Measurements from ENCODE around the gene PID1.

Gene PID1

DNA sequence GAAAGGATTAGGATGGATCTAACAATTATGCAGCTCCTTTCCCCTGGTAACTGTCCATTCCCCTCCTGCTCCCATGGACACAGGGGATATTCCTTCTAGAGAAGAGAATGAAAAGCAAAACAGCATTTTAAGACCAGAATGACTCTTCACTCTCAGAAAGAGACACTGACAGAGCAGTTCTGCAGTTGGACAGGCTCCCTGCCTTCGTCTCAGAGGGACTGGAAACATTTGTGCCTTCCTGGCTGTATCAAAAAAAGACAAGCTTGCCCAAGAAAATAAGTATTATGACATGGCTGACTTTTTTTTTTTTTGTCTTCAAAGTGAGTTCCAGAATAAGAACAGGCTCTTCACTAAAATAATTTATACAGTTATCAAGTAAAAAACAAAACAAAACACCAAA is 9.5 kb downstream of the PID1 start:
- no peak overlapping the region for H3K4me3 ChIP-seq (ENCODE audit: low read depth, low read length)

DNA sequence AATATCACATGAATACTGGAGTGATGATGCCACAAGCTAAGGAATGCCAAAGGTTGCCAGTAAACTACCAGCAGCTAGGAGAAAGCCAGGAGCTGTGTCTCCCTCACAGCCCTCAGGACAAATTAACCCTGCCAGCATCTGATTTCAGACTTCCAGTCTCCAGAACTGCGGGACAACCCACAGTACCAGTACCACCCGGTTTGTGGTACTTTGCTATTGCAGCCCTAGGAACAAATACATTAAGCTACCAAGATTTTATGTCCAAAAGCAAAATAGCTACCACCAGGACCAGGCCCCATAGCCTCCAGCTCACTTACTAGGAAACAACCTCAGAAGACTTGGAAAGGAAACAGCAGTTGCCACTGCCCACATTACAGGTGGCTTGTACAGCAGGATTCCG is 10.0 kb downstream of the PID1 start:
- no peak overlapping the region for H3K4me3 ChIP-seq (ENCODE audit: low read depth, low read length)

DNA sequence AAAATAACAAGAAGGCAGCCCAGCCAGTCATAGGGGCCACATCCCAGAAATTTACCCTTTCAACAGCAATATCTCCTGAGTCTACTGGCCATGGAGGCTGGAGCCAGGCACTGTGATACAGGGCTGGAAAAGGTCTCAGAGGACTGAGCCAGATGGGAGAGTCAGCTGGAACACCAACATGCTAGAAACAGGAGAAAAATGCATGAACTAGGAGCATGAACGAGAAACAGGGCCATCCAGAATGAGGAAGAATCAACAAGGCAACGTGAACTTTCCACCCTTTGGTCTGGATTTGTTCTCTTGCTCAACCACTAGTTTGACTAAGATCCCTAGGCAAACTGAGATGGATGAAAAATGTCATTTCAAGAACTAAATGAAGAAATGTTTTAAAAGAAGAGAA is 13.1 kb downstream of the PID1 start:
- H3K4me3 ChIP-seq (ENCODE audit: low read depth, low read length), result no peak overlapping the region

DNA sequence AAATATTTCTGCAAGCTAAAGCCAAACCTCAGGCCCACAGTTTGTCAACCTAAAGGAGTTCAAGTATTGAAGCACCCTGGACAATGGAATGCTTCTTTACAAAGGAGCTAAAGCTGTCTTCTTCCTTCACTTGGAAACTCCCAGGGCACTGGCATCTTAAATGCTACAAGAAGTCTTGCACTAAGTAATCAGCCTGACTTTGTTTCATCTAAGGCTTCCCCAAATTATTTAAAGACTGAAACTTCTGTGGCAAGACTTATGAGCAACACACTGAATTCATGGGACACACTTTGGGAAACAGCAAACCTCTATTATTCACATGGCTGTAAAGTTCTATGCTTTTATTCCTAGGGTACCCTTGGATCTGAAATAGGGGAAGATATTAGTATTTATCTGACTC is 14.7 kb downstream of the PID1 start:
- no peak overlapping the region for H3K4me3 ChIP-seq (ENCODE audit: low read depth, low read length)

DNA sequence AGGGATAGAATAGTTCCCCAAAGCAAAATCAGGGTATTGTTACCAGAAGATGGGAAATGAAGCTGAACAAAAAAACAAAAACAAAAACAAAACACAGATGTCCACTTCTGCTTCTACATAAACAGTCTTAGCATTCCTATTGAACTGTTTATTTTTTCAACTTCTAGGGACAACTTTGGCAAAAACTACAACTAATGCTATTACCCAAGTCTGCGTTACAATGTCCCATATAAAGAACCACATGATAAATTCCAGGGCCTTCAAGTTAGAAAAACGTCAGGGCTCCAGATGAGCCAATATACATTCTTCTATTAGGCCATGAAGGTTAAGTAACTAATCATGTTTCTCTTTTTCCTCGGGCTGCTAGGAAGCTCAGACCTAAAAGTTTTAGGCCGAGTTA is 16.9 kb downstream of the PID1 start:
- no peak overlapping the region for H3K4me3 ChIP-seq (ENCODE audit: low read depth, low read length)

DNA sequence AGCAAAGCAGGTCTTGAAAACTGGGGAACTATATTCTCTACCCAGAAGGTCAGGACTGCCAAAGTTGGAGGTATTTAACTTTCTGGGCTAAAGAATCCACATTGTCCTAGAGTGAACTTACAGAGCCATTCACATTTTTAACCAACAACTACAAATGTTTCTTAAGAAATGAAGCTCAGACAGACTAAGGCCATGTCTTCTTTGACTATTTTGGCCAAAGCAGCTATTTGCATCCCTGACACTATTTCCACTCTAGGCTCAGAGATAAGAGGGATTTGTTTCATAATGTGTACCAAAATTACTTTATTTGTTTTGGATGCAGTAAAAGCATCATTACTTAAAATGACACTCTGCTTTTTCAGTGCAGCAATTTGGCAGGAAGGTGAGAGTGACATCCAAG is 18.1 kb downstream of the PID1 start:
- H3K4me3 ChIP-seq (ENCODE audit: low read depth, low read length), result no peak overlapping the region

DNA sequence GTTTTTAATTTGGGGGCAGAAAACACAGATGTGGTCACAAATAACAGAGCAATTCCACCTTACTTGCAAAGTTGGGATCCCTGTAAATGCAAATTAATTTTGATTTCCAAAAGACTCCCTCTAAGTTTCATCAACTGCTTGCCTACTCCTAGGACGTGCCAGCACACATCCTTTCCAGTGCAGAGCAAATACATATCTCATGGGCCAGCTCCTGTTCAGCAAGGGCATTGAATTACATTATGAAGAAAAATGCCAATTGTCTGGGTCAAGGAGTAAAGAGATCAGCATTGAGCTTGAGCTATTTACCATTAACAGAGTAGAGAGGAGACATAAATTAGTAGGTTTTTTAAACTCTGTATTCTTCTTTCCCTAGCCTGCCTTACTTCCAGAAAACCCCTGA is 18.8 kb downstream of the PID1 start:
- H3K4me3 ChIP-seq (ENCODE audit: low read depth, low read length), result no peak overlapping the region

DNA sequence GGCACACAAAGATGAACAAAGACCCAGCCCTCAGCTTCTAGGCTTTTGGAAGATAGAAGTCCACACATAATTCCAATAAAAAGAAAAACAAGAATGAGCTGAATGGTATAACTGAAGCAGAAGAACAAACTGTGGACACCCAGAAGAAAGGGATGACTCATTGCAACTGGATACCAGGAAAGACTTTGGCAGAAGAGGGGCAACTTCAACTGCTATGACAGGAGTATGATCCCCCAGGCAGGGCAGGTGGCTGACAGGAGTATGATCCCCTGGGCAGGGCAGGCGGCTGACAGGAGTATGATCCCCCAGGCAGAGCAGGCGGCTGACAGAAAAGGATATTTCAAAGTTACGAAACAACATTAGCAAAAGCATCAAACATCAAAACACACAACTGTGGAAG is 21.6 kb downstream of the PID1 start:
- no peak overlapping the region for H3K4me3 ChIP-seq (ENCODE audit: low read depth, low read length)

DNA sequence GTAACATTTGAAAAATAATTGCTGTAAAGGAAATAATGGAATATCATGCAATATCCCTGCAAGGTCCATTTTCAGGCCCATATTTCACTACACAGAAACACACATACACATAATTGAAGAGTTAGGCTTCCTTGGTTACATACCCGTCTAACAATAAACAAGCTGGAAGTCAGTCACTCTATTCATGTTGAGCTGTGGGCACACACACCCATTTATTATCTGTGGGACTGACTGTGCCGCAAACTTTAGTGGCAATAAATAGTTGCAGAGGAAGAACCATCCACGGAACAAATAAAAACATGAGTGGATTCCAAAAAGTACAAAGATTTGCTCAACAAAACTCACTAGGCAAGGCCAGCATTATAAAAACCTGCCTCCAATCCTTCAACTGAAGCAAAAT is 24.8 kb downstream of the PID1 start:
- H3K4me3 ChIP-seq (ENCODE audit: low read depth, low read length), result no peak overlapping the region

DNA sequence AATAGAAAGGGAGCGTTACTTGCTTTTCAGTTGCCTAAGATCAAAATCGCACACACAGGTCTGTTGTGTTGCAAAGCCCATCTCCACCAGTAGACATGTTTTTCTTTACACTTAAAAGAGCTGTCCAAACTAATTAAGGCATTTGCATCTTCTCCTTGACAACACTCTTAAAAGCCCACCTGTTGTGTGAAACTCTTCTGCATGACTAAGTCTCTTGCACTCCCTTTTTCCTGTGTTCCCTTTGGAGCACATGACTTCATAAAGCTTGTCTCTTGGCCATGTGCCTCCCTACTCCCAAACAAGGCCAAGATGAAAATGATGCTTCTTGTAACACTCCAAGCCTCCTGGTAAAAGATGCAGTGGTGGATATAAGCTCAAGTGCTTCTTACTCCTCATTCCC is 26.1 kb downstream of the PID1 start:
- no peak overlapping the region for H3K4me3 ChIP-seq (ENCODE audit: low read depth, low read length)

DNA sequence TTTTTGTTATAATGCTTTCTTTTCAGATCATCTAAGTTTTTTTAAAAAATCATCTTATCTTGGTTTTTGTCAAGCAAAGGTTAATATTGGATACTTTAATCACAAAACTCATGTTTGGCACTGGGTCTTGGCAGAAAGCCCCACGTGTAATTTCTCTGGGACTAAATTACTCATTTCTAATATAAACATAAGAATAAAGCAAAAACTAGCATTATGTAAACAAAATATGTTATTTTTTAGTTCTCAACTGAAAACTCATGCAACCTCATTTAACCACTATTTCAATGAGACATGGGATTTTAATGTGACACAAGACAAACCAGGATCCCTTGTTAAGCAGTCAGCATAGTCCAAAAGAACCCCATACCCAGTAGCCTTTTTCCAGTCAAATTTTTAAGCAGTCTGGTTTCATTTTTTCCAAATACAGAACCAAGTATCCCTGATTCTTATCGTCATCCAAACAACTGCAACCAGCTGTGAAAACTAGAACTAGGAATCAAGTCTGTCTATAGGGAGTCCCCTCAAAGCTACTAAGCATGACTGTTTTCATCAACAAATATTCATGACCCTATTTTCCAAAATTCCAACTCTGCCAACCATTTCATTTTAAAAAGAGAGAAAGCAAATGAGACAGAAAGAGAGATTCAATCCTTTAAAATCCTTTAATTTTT is 27.1 kb downstream of the PID1 start:
- no peak overlapping the region for H3K4me3 ChIP-seq (ENCODE audit: low read depth, low read length)

DNA sequence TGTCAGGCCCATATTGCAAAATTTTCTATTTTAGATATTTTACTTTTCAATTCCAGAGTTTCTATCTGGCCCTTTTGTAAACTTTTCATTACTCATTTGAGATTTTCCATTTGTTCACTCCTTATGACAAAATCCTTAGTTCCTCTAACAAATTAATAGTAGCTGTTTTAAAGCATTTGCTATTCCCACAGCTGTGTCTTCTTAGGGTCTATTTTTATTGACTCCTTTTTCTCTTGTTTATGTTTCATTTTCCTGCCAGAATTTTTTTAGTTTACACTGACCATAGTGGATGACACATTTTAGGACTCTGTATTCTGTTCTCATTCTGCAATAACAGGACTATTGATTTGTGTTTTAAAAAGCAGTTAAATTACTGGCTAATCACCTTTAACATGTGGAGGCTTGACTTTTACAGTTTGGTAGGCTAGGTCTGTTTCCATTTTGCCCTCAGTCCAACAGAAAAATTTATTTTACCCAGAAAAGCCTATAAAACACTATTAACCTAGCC is 30.0 kb downstream of the PID1 start:
- H3K4me3 ChIP-seq (ENCODE audit: low read depth, low read length), result no peak overlapping the region

DNA sequence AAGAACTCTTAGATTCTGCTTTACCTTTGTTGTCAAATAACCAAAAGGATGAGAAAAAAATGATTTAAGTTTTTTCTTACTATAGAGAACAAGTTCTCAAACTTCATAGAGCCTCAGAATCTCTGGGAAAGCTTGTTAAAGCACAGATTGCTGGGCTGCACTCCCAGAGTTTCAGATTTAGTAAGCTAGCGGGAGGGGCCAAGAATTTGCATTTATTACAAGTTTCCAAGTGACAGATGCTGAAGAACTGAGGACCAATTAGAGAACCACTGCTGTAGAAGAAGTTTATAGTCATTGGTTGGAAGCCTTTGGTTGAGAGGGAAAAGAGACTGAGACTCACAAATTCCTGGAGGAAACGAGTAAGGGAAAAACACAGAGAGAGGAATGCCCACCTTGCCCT is 32.1 kb downstream of the PID1 start:
- H3K4me3 ChIP-seq (ENCODE audit: low read depth, low read length), result no peak overlapping the region

DNA sequence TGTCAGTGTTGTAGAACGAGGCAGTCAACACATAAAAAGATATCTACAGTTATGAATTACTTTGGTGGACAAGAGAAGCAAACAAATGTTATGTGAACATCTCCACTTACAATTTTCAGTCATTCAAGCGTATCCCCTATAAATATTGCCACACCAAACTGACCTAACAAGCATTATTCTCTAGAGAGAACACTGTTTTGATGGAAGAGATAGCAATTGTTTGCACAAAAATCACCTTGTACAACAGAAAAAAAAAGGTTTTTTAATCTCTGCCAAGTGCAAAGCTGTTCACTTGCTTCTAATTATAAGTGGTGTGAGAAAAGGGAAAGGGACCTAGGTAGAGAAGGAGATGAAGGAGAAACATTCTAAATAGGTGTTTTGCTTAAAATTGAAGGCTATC is 33.8 kb downstream of the PID1 start:
- no peak overlapping the region for H3K4me3 ChIP-seq (ENCODE audit: low read depth, low read length)

DNA sequence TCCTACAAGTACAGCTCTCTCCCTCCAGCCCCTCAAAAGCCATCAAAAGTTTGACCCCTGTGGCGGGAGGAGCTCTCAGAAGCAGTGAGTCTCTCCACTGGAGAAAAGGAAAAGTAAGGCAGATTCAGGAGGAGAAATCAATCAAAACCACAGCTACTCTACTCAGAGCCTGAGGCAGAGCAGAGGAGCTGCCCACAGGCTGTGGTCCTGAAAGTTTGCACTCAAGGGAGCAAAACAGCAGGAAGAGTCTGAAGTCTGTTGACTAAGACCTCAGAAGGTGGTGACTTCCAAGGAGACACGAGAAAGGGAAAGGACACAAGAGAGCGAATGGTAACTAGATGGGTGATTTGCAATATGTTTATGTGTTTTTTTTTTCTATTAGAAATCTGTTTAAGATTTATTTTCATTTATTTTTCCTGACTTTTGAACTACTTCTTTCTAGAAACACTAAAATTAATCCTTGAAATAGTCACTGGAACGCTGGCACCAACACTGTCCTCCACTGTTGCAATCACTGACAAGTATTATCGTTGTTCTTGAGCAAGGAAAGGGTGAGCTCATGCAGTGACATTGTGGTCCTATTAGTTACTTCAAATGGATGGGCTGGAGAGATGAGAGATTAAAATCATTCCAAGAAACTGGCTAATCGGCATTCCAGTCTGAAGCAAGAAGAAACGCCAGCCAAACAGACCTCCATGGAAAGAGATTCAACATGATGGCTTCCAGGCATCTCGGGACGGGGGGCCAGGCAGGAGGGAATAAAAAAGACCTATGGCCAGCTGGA is 35.8 kb downstream of the PID1 start:
- no peak overlapping the region for H3K4me3 ChIP-seq (ENCODE audit: low read depth, low read length)

DNA sequence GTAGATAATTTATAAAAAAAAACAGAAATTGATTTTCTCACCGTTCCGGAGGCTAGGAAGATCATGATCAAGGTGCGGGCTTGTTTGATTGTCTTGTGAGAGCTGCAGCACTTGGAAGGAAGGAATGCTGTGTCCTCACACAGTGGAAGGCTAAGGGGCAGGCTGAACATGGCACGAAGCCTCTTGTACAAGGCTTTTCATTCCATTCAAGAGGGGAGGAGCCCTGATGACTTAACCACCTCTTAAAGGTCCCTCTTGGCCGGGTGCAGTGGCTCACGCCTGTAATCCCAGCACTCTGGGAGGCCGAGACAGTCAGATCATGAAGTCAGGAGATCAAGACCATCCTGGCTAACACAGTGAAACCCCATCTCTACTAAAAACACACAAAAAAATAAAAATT is 39.2 kb downstream of the PID1 start:
- no peak overlapping the region for H3K4me3 ChIP-seq (ENCODE audit: low read depth, low read length)

DNA sequence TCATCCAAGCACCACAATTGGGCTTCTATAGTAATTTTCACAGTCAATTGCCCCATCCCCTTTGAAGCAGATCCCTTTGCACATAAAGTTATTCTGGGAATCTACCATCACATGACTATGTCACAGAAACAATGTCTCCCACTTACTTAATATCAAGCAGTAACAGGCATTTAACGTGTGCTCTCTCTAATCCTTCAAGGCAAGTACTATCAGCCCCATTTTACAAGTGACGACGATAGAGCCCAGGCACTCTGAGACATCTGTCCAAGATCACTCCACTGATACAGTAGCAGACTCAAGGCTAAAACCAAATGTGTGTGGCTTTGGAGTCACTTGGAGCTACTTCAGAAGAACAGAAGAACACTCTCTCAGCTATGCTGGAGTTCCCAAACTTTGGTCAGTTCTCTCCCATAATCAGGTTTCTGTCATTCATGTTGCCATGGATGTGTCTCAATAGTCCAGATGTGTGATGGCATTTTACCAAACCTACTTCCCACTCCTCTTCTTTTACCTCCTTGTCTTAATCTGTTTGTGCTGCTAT is 39.7 kb downstream of the PID1 start:
- no peak overlapping the region for H3K4me3 ChIP-seq (ENCODE audit: low read depth, low read length)

DNA sequence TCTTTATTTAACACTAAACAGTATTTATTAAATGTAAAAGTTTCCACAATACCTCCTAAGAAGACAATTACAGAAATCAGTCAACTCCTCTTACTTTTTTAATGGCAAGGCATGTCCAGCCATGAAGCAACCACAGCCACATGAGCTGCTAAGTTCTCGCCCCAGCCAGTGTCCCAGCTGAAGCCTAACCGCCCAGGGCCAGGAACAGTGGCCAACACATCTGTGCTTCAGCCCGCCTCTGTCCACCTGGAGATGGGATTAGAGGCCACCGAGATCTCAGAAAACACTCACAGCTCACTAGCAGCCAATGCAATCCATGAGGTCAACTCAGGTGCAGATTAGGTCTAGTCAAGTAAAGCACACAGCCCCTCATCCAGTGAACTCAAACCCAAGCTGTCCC is 40.2 kb downstream of the PID1 start:
- H3K4me3 ChIP-seq (ENCODE audit: low read depth, low read length), result no peak overlapping the region

DNA sequence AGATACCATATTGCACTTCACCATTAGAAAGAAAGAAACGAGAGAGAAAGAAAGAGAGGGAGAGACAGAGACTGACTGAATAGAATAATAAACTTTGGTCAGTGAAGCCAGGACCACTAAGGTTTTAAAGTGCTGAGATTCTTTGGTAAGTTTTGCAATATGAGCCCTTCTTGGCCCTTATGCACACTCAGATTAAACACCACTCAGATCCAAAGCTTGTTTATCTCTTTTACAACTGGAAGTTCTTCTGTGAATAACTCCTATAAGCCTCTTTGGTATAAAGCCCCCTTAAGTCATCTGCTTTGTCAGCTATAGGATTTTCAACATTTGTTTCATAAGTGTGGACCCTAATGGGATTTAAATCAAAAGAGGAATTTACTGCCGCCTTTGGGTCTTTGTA is 40.8 kb downstream of the PID1 start:
- no peak overlapping the region for H3K4me3 ChIP-seq (ENCODE audit: low read depth, low read length)

DNA sequence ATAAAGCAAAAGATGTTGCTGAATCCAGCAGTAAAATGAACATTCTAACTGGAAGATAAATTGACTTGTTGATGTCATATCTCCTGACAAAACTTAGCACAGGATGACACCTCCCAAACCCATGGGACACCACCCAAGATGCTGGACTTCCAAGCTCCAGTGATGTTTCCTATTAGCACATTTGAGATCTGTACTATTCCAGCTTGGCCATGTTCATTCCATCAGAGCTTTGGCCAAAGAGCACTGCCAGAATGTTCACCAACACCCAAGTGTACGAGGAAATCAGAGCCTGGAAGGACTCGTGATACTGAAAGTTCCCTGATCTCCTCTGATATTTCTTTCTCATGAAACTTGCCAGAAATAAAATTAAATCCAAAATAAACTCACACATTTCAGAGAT is 44.7 kb downstream of the PID1 start:
- H3K4me3 ChIP-seq (ENCODE audit: low read depth, low read length), result no peak overlapping the region

DNA sequence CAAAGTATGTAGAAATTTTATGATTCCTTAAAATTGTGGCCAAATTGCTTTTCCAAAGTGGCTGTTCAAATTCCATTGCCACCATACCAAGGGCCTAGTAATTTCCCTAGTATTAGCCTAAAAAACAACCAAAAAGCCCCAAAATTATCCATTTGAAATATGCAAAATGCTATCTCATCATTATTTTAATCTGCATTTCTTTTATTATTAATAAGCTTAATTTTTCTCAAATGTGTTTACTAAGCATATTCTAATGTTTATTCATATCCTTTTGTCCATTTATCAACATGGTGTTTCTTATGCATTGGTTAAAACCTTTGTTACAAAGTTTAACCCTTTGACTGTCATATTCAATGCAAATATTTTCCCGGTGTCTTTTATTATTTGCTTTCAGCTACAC is 48.0 kb downstream of the PID1 start:
- no peak overlapping the region for H3K4me3 ChIP-seq (ENCODE audit: low read depth, low read length)

DNA sequence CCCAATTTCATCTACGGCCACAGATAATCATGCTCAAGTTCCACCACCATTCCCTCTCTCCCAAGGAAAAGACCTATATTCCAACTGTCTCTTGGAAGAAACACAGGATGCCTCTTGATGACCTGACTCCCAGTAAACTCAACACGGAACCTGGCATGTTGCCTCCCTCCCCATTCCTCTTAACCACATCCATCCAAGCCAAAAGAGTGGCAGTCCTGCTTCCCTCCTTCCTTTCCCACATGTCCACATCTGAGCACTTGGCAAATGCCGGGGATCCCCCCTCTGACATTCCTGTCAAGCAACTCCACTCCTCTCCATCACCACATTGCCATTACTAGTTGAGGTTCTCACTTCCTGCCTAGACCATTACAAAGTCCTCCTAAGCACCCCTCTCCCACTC is 49.4 kb downstream of the PID1 start:
- no peak overlapping the region for H3K4me3 ChIP-seq (ENCODE audit: low read depth, low read length)

Measured in iPS-11a (cell line).